T47D (cell line): ENCODE data around the gene PRTFDC1.
A peak's percentile ranks its signal among the peaks of the same experiment; 100 is the strongest.

ENCODE experiments used
- DNase-seq, 2 experiments: peaks; one replicate each; pipeline versions ENCODE4 v3.0.0 to v3.0.0-alpha.2; 2011 to 2012; ENCODE audit warnings: low read depth in 1 of 2, low spot score in 1 of 2
- JUND ChIP-seq: IDR thresholded peaks from 2 replicates; pipeline ENCODE4 v1.6.1; 2012; ENCODE audit warnings: low read depth
- in situ Hi-C: cut with HindIII; loops from 2 replicates; pipeline ENCODE4 v1.10.0; 2016; ENCODE audit warnings: low sequenced_read_pairs, low pct_unique_long_range_greater_than_20kb

PRTFDC1 gene

GRCh38 chr10:24865783-24866182, 86.6 kb downstream of the PRTFDC1 start:
- in situ Hi-C loops, result no loop called here
- no peak for TF ChIP-seq JUND
- DNase-seq, result no peak

DNA sequence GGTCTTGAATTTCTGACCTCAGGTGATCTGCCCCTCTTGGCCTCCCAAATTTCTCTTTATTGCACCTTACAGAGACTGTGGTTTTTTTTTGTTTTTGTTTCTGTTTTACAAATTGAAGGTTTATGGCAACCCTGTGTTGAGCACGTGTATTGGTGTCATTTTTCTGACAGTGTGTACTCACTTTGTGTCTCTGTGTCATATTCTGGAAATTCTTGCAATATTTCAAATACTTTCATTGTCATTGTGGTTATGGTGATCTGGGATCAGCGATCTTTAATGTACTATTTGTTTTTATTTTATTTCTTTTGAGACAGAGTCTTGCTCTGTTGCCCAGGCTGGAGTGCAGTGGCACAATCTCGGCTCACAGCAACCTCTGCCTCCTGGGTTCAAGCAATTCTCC, 89.8 kb downstream of the PRTFDC1 start:
- in situ Hi-C loops, result no loop called here
- no peak for DNase-seq
- no peak for TF ChIP-seq JUND

GRCh38 chr10:24858288-24859270, 93.8 kb downstream of the PRTFDC1 start:
- in situ Hi-C loops, result no loop called here
- no peak for DNase-seq
- TF ChIP-seq JUND, result no peak

GRCh38 chr10:24857031-24857725, 95.2 kb downstream of the PRTFDC1 start:
- in situ Hi-C loops, result no loop called here
- TF ChIP-seq JUND, result no peak
- no peak for DNase-seq

GRCh38 chr10:24854256-24854655, 98.2 kb downstream of the PRTFDC1 start:
- in situ Hi-C loops, result no loop called here
- TF ChIP-seq JUND, result no peak
- no peak for DNase-seq

GRCh38 chr10:24853661-24854060, 98.7 kb downstream of the PRTFDC1 start:
- no peak for TF ChIP-seq JUND
- no peak for DNase-seq
- in situ Hi-C loops, result no loop called here

DNA sequence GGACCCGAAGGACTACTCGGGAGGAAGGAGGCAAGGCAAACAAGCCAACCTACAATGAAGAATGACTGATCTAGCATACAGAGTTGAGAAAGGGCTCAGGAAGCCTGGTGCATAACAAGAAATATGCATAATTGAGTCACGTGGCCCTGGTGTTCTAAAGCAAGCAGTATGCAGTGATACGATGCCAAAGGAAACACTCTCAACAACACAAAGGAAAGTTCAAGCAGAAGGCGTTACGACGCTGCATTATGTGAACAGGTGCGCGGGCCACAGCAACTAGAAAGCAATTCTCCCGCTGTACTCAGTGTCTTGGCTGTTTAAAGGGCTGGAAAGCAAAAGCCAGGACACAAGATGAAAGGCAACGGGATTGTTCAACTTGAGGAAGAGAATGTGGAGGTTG, 100.8 kb downstream of the PRTFDC1 start:
- no peak for TF ChIP-seq JUND
- peak in 1 of 2 experiments; percentile 74 for DNase-seq
- in situ Hi-C loops, result no loop called here

- in situ Hi-C loops, result no loop called here
- no peak for DNase-seq
- no peak for TF ChIP-seq JUND
These were observed 101.6 kb downstream of the PRTFDC1 start for GRCh38 chr10:24850727-24851296.

DNA sequence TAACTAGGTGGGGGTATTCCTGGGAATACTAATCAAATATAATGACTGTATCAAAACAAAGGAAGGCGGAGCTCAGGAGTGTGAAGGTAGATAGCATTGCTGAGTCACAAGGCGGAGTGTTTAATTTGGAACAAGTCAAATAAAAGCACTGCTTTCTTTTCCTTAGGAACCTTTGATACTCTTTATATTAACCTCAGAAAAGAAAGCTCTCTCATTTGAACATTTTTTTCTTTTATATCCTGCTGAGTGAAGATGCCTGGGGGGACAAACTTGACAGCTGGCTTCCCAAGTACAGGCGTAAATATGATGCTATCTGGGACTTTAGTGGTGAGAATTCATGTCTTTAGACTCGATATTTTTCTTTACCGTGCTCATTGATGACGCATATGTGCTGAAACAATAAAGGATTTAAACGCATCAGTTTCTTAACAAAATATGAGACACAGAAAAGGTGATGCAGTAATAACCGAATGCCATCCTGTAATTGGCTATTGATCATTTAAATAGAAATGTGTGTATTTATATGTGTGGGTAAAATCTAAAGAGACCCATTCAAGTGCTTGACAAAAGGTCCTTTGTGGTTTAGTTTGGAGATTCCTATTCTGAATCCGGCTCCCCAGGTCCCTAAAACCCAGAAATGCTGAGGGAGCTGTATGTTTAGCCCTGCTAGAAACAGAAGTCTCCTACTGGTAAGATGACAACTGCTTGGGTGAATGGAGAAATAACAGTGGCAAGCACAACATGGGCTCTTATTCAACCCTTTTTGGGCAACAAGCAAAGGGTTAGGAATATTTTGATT, 102.7 kb downstream of the PRTFDC1 start:
- peak in 1 of 2 experiments; percentile 35 for DNase-seq
- TF ChIP-seq JUND, result no peak
- in situ Hi-C loops, result no loop called here

DNA sequence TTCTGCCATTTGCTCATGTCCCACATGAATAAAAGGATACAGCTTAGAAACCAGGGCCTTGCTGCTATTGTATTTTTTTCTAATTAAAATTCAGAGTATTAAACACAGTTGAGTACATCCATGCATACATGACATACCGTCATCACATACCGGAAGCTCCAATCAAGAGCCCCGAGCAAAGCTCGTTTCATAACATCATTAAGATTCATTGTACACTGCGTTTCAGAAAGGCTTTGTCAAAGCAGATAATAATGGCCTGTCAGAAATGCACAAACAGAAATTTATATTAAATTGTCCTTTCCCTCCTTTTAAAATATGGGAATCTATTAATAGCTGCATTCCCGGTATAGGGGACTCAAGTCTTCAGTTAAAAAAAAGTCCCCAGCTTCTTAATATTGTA, 103.4 kb downstream of the PRTFDC1 start:
- in situ Hi-C loops, result no loop called here
- TF ChIP-seq JUND, result no peak
- DNase-seq, result no peak

DNA sequence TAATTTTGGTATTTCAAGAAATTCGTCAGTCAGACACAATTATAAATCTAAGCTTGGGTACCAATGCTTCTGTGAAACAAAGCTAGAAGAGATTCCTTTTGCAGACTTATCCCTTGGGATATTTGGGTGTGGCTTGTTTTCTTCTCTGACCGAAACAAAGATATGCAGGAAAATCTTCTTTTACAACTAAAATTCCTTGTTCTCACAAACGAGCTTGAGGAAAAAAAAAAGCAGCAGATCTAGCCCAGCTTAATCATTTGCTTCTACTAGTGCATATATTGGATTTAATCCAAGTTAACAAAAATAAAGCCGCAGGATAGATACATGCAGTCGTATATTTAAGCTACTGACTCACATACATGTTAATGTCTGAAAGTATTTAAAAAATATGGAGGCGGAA, 104.2 kb downstream of the PRTFDC1 start:
- in situ Hi-C loops, result no loop called here
- no peak for DNase-seq
- no peak for TF ChIP-seq JUND

- TF ChIP-seq JUND, result no peak
- in situ Hi-C loops, result no loop called here
- DNase-seq, result no peak
These were observed 105.0 kb downstream of the PRTFDC1 start for GRCh38 chr10:24847112-24848070.
